Stomach (tissue), 4 donors: Measurements from ENCODE around the gene DCLK1.

Experiments used
- CTCF ChIP-seq, 7 experiments: fragments of 450-650 bp in 4 of 7; fragments of 200-600 bp in 3 of 7; sonication (generic) in 3 of 7; IDR thresholded peaks; one replicate each; pipeline ENCODE4 v1.5.1; 2016 to 2019; ENCODE audit warnings: antibody characterized with exemption in 7 of 7, control low read depth in 2 of 7, mild to moderate bottlenecking in 1 of 7
- POLR2A ChIP-seq, 4 donors: fragments of 450-650 bp; IDR thresholded peaks; one replicate each; pipeline ENCODE4 v1.6.1; 2016; ENCODE audit warnings: antibody characterized with exemption in 4 of 4, control low read depth in 2 of 4, mild to moderate bottlenecking in 1 of 4, moderate library complexity in 1 of 4
- POLR2AphosphoS5 ChIP-seq, 3 donors: sonication (generic); formaldehyde crosslinking; IDR thresholded peaks; one replicate each; pipeline ENCODE4 v1.6.1; 2016; ENCODE audit warnings: antibody characterized with exemption in 3 of 3

GRCh38 chr13:36033035-36033434 lies 98.1 kb downstream of the DCLK1 start:
- TF ChIP-seq CTCF (IDR thresholded peaks at IDR 0.05) = no peak
- TF ChIP-seq POLR2A (IDR thresholded peaks at IDR 0.05) = no peak
- no peak for TF ChIP-seq POLR2AphosphoS5 (IDR thresholded peaks at IDR 0.05)
